Lower leg skin (tissue), 4 donors: ENCODE data around the gene ARPC2. TPM values are rescaled to one million over a fixed set of nuclear protein-coding genes. Genes with fewer than 3 reads are reported as not detected.
A peak's percentile ranks its signal among the peaks of the same experiment; 100 is the strongest.

ENCODE experiments used
- DNase-seq, 2 donors: peaks; one replicate each; pipeline ENCODE4 v3.0.0-alpha.2; 2019; ENCODE audit warnings: low spot score in 2 of 2
- H3K4me3 ChIP-seq: fragments of 200-600 bp; sonication (generic); 2 replicates; pipeline ENCODE4 v1.5.1; 2017; ENCODE audit warnings: mild to moderate bottlenecking, low read depth; ENCODE audit not compliant: poor library complexity, severe bottlenecking
- CTCF ChIP-seq, 3 donors: fragments of 450-650 bp; IDR thresholded peaks; one replicate each; pipeline ENCODE4 v1.5.1; 2016; ENCODE audit warnings: antibody characterized with exemption in 3 of 3, mild to moderate bottlenecking in 3 of 3, moderate library complexity in 2 of 3
- POLR2A ChIP-seq, 2 donors: fragments of 450-650 bp; IDR thresholded peaks; one replicate each; pipeline ENCODE4 v1.6.1; 2016 to 2017; ENCODE audit warnings: antibody characterized with exemption in 2 of 2, mild to moderate bottlenecking in 1 of 2, moderate library complexity in 1 of 2
- WGBS, 2 donors: methylation state at CpG; one replicate each; pipeline ENCODE4 v1.1.5; 2018; 5-methylcytosine and 5-hydroxymethylcytosine counted together
- intact Hi-C: fragments of 100-400 bp; cut with DNase I; formaldehyde crosslinking; loops from one replicate; pipeline ENCODE4 v1.15.0; 2023; ENCODE audit warnings: low total_unique reads
- total RNA-seq, 4 donors: library from RNA; depleted of rRNA; stranded (reverse); fragments of >200 nt; gene quantifications; one replicate each; pipeline ENCODE4 v1.1.0, GENCODE V29; 2016

The ARPC2 gene
- total RNA-seq, 4 donors from 2014 or later: 233 to 344 (median 300) TPM

- 81 to 89% methylated on average over 19 to 22 of the region's 22 CpGs for WGBS, 2 donors
- H3K4me3 ChIP-seq: no peak overlapping the region
- DNase-seq: peak in 1 of 2 donors; percentile 75
- no peak for TF ChIP-seq POLR2A (IDR thresholded peaks at IDR 0.05)
- no peak for TF ChIP-seq CTCF (IDR thresholded peaks at IDR 0.05)
- intact Hi-C loops: loop anchor here (10.0 kb wide), 1 partner anchor 80 kb away; no protein-coding TSS in a partner anchor
Observed at GRCh38 chr2:218264773-218265561, 48.0 kb downstream of the ARPC2 start.

- WGBS, 2 donors: 90 to 95% methylated on average over 8 of the region's 8 CpGs
- peak in 1 of 2 donors; percentile 82 for DNase-seq
- TF ChIP-seq POLR2A (IDR thresholded peaks at IDR 0.05) (no peak), CTCF (IDR thresholded peaks at IDR 0.05) (no peak)
- intact Hi-C loops: loop anchor here (10.0 kb wide), 1 partner anchor 81 kb away; no protein-coding TSS in a partner anchor
- H3K4me3 ChIP-seq: no peak overlapping the region
Observed at GRCh38 chr2:218265626-218266025, 48.6 kb downstream of the ARPC2 start.

DNA sequence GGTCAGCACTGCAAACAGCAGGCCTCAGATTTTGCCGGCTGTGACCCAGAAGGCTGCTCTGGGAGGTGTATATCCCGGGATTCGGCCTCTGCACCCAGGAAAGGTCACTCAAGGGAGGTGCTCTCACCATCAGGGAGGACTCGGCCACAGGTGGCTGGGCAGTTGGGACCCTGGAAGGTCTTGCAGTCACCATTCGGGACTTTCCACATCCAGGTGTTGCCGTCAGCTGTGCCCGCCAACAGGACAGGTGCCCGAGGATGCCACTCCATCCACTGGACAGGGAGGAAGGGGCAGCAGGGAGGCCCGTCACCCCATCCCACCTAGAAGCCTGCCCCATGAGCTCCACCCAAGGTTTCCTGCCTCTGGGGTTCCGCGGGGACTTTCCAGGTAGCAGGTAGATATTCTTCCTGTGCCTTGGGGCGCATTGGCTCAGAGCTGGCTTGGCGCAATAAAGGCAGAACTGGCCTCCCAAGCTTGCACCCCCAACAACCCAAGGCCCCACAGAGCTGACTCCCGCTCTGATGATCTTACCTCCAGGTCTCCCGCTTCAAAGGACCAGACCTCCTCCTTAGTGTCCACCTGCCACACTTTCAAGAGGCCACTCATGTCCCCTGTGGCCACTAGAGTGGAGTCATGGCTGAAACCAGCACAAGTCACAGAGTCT lies 49.5 kb downstream of the ARPC2 start:
- intact Hi-C loops: loop anchor here (10.0 kb wide), 1 partner anchor 82 kb away; no protein-coding TSS in a partner anchor
- TF ChIP-seq POLR2A (IDR thresholded peaks at IDR 0.05) (no peak), CTCF (IDR thresholded peaks at IDR 0.05) (no peak)
- DNase-seq: peak in 1 of 2 donors; percentile 75
- 88 to 89% methylated on average over 15 of the region's 15 CpGs for WGBS, 2 donors
- H3K4me3 ChIP-seq: no peak overlapping the region

DNA sequence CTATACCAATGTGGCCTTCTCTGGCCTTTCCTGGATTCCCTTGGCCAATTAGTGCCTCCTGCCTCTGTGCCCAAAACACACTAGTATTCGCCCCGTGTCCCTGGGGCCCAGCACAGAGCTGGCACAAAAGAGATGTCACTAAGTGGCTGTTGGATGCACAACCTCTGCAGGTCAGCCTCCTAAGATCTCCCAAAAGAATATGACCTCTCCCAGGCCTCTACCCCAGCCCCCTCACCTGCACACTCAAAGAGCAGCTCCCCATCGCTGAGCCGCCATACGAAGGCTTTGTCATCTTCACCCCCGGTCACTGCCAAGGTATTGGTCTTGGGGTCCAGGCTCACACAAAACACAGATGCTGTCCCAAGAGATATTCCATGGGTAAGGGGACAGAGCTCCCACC lies 50.3 kb downstream of the ARPC2 start:
- TF ChIP-seq CTCF (IDR thresholded peaks at IDR 0.05) (no peak), POLR2A (IDR thresholded peaks at IDR 0.05) (no peak)
- intact Hi-C loops: loop anchor here (10.0 kb wide), 1 partner anchor 82 kb away; no protein-coding TSS in a partner anchor
- DNase-seq: no peak
- 93 to 95% methylated on average over 6 of the region's 6 CpGs for WGBS, 2 donors
- no peak overlapping the region for H3K4me3 ChIP-seq

DNA sequence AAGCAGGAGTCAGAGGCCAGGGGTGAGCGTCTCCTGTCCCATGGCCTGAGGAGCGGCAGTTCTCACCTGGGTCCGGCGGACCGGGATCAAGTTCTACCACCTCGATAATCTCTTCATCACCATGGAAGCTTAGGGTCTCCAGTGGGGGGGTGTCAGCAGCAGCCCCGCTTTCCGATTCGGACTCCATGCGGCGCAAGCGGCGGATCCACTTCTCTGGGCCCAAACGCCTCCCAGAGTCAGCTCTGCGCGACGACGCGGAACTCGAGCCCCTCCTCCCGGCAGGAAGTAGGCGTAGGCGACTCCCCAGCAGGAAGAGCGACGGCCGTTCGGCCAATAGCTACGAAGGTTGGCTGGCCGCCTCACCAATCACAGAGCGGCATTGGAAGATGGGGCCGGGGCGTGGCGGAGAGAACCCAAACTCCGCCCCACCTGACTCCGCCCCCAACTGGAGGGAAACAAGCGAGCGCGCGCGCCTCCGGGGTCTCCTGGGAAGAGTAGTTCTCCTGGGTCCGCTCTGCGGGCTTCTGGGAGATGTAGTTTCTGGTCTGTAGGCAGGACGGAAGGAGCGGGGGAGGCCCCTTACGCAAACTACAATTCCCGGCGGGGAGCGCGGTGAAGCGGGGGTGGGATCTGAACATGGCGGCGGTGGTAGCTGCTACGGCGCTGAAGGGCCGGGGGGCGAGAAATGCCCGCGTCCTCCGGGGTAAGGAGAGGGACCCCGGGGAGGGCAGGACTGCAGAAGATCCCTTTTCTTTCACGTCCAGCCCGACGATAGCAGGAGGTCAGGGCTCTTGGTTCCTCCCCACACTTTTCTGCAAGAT lies 53.1 kb downstream of the ARPC2 start, which contains the start of the genes AAMP and PNKD:
Gene AAMP (minus strand): TSS at position 238 of the 821 bp plus-strand sequence. CDS start 51 bp downstream, at position 187.
Gene PNKD (plus strand): TSS at position 620 of the 821 bp plus-strand sequence. CDS start 17 bp downstream, at position 637.
- intact Hi-C loops: loop anchor here (10.0 kb wide), 2 partner anchors 85 to 125 kb away; partner anchors contain the start of gene CTDSP1
- WGBS, 2 donors: 1% methylated on average over 57 to 58 of the region's 64 CpGs
- peak; percentile 100 for DNase-seq

More for the DNA sequence above, 53.1 kb downstream of the ARPC2 start, which contains the start of the genes AAMP and PNKD:
- peak in 1 of 2 donors; percentile 31 for TF ChIP-seq POLR2A (IDR thresholded peaks at IDR 0.05)
- no peak for TF ChIP-seq CTCF (IDR thresholded peaks at IDR 0.05)
- peak within 1 kb of the TSS; percentile 73 for H3K4me3 ChIP-seq
